ENCODE data around the gene PCCA.

DNA sequence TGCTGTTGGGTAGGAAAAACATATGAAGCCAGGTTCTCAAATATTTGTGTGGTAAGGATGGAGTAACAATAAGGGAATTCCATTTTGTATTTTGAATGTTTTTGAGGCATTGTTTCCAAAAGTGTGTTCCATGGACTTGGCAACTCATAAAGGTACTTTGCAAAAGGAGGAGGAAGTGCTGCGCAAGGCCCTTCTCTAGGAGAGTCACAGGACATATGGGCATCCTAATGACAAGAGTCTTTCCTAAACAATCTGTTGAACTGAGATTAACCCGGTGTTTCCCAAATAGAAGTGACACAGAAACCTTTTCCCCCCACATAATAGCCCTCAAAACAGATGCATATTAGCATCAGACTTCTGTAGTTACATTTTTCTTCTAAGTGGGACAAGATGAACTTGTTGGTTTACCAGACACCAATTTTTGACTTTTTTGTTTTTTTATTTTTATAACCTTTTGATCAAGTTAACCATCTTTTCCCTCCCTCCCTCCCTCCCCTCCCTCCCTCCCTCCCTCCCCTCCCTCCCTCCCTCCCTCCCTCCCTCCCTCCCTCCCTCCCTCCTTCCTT, 209.3 kb downstream of the PCCA start:
- TF ChIP-seq GATA3 (IDR thresholded peaks at IDR 0.05; ENCODE audit: low read depth, low read length), result no peak
- TF ChIP-seq GATA2 (IDR thresholded peaks at IDR 0.05; ENCODE audit: low read depth, low read length), result no peak

Data from SH-SY5Y (cell line).